H9 (cell line): Measurements from ENCODE around the gene ZNF230. TPM values are rescaled to one million over a fixed set of nuclear protein-coding genes. Genes with fewer than 3 reads are reported as not detected.

Experiments used
- DNase-seq: peaks from one replicate; pipeline ENCODE4 v3.0.0-alpha.2; 2017
- H2AFZ ChIP-seq: one replicate; pipeline ENCODE4 v1.6.1; 2013; ENCODE audit warnings: mild to moderate bottlenecking, low read length, control low read depth, moderate library complexity
- H2AK5ac ChIP-seq: 2 replicates; pipeline ENCODE4 v1.6.1; 2013; ENCODE audit warnings: low read length, control low read depth, mixed read lengths; ENCODE audit not compliant: insufficient read length
- H2BK120ac ChIP-seq: one replicate; pipeline ENCODE4 v1.6.1; 2013; ENCODE audit warnings: low read depth, mild to moderate bottlenecking, low read length, control low read depth, inconsistent platforms; ENCODE audit not compliant: poor library complexity, severe bottlenecking
- H2BK12ac ChIP-seq: 2 replicates; pipeline ENCODE4 v1.6.1; 2013; ENCODE audit warnings: low read length, control low read depth, mixed read lengths, low read depth; ENCODE audit not compliant: insufficient read length
- H2BK15ac ChIP-seq: 2 replicates; pipeline ENCODE4 v1.6.1; 2013; ENCODE audit warnings: low read depth, low read length, control low read depth
- H2BK20ac ChIP-seq: one replicate; pipeline ENCODE4 v1.6.1; 2013; ENCODE audit warnings: low read depth, mild to moderate bottlenecking, low read length, control low read depth, inconsistent platforms; ENCODE audit not compliant: poor library complexity, severe bottlenecking
- H2BK5ac ChIP-seq: 2 replicates; pipeline ENCODE4 v1.6.1; 2013; ENCODE audit warnings: low read length, control low read depth, mixed read lengths; ENCODE audit not compliant: insufficient read length
- H3K14ac ChIP-seq: 2 replicates; pipeline ENCODE4 v1.6.1; 2013; ENCODE audit warnings: low read length, control low read depth; ENCODE audit not compliant: insufficient read depth
- H3K18ac ChIP-seq: 2 replicates; pipeline ENCODE4 v1.6.1; 2013; ENCODE audit warnings: low read depth, mild to moderate bottlenecking, mixed read lengths, low read length, control low read depth; ENCODE audit not compliant: insufficient read length
- H3K23ac ChIP-seq: 2 replicates; pipeline ENCODE4 v1.6.1; 2013; ENCODE audit warnings: low read length, control low read depth, mixed read lengths, low read depth; ENCODE audit not compliant: insufficient read length
- H3K23me2 ChIP-seq: 2 replicates; pipeline ENCODE4 v1.6.1; 2013; ENCODE audit warnings: low read depth, mild to moderate bottlenecking, mixed read lengths, low read length, control low read depth; ENCODE audit not compliant: insufficient read length, poor library complexity, severe bottlenecking
- H3K27ac ChIP-seq: 2 replicates; pipeline ENCODE4 v1.5.1; 2013; ENCODE audit warnings: low read length, control low read depth, mixed read lengths, low read depth; ENCODE audit not compliant: insufficient read length
- H3K27me3 ChIP-seq: 2 replicates; pipeline ENCODE4 v1.6.1; 2013; ENCODE audit warnings: low read length, control low read depth, inconsistent platforms; ENCODE audit not compliant: insufficient read depth
- H3K4ac ChIP-seq: 2 replicates; pipeline ENCODE4 v1.6.1; 2013; ENCODE audit warnings: low read depth, mild to moderate bottlenecking, control low read depth, inconsistent platforms, low read length, moderate library complexity
- H3K4me1 ChIP-seq: 2 replicates; pipeline ENCODE4 v1.6.1; 2013; ENCODE audit warnings: low read length, control low read depth, inconsistent platforms; ENCODE audit not compliant: insufficient read depth
- H3K4me2 ChIP-seq: 2 replicates; pipeline ENCODE4 v1.6.1; 2013; ENCODE audit warnings: low read length, control low read depth, mixed read lengths; ENCODE audit not compliant: insufficient read length, insufficient read depth
- H3K56ac ChIP-seq: 2 replicates; pipeline ENCODE4 v1.6.1; 2013; ENCODE audit warnings: low read depth, mild to moderate bottlenecking, mixed read lengths, low read length, control low read depth; ENCODE audit not compliant: insufficient read length
- H3K79me1 ChIP-seq: 2 replicates; pipeline ENCODE4 v1.6.1; 2013; ENCODE audit warnings: low read depth, mild to moderate bottlenecking, moderate library complexity, low read length, control low read depth, inconsistent platforms; ENCODE audit not compliant: insufficient read depth, poor library complexity, severe bottlenecking
- H3K79me2 ChIP-seq: 2 replicates; pipeline ENCODE4 v1.6.1; 2013; ENCODE audit warnings: low read length, control low read depth, inconsistent platforms; ENCODE audit not compliant: insufficient read depth
- H3K9ac ChIP-seq: 2 replicates; pipeline ENCODE4 v1.6.1; 2013; ENCODE audit warnings: low read length, control low read depth, mixed read lengths; ENCODE audit not compliant: insufficient read length; ENCODE audit errors: extremely low read depth
- H3K9me3 ChIP-seq: one replicate; pipeline ENCODE4 v1.6.1; 2013; ENCODE audit warnings: low read depth, low read length, inconsistent platforms; ENCODE audit not compliant: control insufficient read depth
- H3T11ph ChIP-seq: one replicate; pipeline ENCODE4 v1.6.1; 2013; ENCODE audit warnings: mild to moderate bottlenecking, low read length, control low read depth, inconsistent platforms
- H4K20me1 ChIP-seq: one replicate; pipeline ENCODE4 v1.6.1; 2013; ENCODE audit not compliant: control insufficient read depth, insufficient read length, insufficient read depth
- H4K5ac ChIP-seq: 2 replicates; pipeline ENCODE4 v1.6.1; 2013; ENCODE audit warnings: low read depth, mild to moderate bottlenecking, mixed read lengths, low read length, control low read depth; ENCODE audit not compliant: insufficient read length
- H4K8ac ChIP-seq: replicated peaks from 2 replicates; pipeline ENCODE4 v1.6.1; 2013; ENCODE audit warnings: low read length, control low read depth, mixed read lengths, low read depth; ENCODE audit not compliant: insufficient read length
- H4K91ac ChIP-seq: 2 replicates; pipeline ENCODE4 v1.6.1; 2013; ENCODE audit warnings: low read depth, mild to moderate bottlenecking, moderate library complexity, mixed read lengths, low read length, control low read depth; ENCODE audit not compliant: insufficient read length
- H3K27ac Mint-ChIP-seq, 3 experiments: 2 replicates in 2 of 3; 3 replicates in 1 of 3; pipeline ENCODE4 v1.8.0; 2020 to 2021; ENCODE audit warnings: mixed read lengths in 3 of 3, mild to moderate bottlenecking in 1 of 3, moderate library complexity in 1 of 3
- H3K27me3 Mint-ChIP-seq: 2 replicates; pipeline ENCODE4 v1.8.0; 2021; ENCODE audit warnings: low read depth, mild to moderate bottlenecking, moderate library complexity, mixed read lengths
- H3K36me3 Mint-ChIP-seq, 3 experiments: 2 replicates in 2 of 3; 3 replicates in 1 of 3; pipeline ENCODE4 v1.8.0; 2020 to 2021; ENCODE audit warnings: low read depth in 3 of 3, mixed read lengths in 3 of 3; ENCODE audit not compliant: insufficient read depth in 1 of 3
- H3K4me1 Mint-ChIP-seq, 2 experiments: 2 replicates each; pipeline ENCODE4 v1.8.0; 2020; ENCODE audit warnings: mixed read lengths in 2 of 2
- H3K4me3 Mint-ChIP-seq, 2 experiments: 2 replicates in 1 of 2; 3 replicates in 1 of 2; pipeline ENCODE4 v1.8.0; 2020 to 2021; ENCODE audit warnings: mild to moderate bottlenecking in 2 of 2, mixed read lengths in 2 of 2, moderate library complexity in 1 of 2
- H3K9me3 Mint-ChIP-seq, 2 experiments: 2 replicates in 1 of 2; 3 replicates in 1 of 2; pipeline ENCODE4 v1.8.0; 2020; ENCODE audit warnings: mild to moderate bottlenecking in 2 of 2, mixed read lengths in 2 of 2, moderate library complexity in 1 of 2
- WGBS: extraction: QIAGEN DNeasy Blood & Tissue Kit; methylation state at CpG from one replicate; pipeline ENCODE4 v1.1.7; 2013; ENCODE audit warnings: missing lambda C conversion rate, low lambda C conversion rate, mixed read lengths; ENCODE audit not compliant: insufficient read length; ENCODE audit errors: extremely low coverage; 5-methylcytosine and 5-hydroxymethylcytosine counted together
- total RNA-seq: library from RNA; stranded (reverse); gene quantifications from 2 replicates; pipeline ENCODE4 v1.2.1, GENCODE V29; 2021
- TF ChIP-seq, protein P1 (sequence below): fragments of 200-600 bp; sonication (generic); conservative IDR thresholded peaks from 3 replicates; pipeline ENCODE4 v1.8.0; 2021; ENCODE audit warnings: antibody characterized with exemption, mild to moderate bottlenecking

Gene ZNF230
- total RNA-seq, 1 experiment from 2014 or later: 3.1 TPM

DNA sequence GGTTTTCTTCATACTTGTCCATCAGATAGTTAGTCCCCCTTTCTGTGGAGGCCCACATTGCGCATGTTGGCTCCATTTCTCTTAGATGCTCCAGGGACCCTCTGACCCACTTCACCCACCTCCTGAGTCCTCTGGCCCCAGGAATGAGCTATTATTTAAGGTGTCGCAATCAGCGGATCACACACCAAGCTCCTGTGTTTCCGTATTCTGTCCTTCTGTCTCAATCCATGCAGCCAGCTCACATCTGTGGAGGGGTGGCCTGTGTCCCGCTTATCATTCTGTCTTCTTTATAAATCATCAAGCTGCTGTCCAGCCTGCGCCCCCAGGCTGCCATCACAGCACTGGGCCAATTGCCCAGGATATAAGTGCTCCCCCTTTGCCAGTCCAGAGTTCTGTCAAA is 4.7 kb downstream of the ZNF230 start:
- H3K14ac ChIP-seq: no peak overlapping the region
- Mint-ChIP-seq H3K36me3 (peaks cover 54 to 61% (median 59%) of the 10 kb centered on the region in 3 experiments), H3K9me3 (peaks cover 35 to 63% of the 10 kb centered on the region in 2 experiments), H3K27me3 (no peaks in the 10 kb centered on the region; the same call in none of the 2 replicates), H3K27ac (no peak overlapping the region), H3K4me1 (peaks cover 4 to 7% of the 10 kb centered on the region in 2 experiments), H3K4me3 (no peak overlapping the region)
- no peak overlapping the region for H3K56ac ChIP-seq
- no peaks in the 10 kb centered on the region; the same call in 1 of the 2 replicates for H3K79me2 ChIP-seq
- H4K8ac ChIP-seq: no peak overlapping the region
- H3K4me1 ChIP-seq: no peaks in the 10 kb centered on the region; the same call in 1 of the 2 replicates
- H3K79me1 ChIP-seq: no peaks in the 10 kb centered on the region
- H2BK120ac ChIP-seq: no peak overlapping the region
- H2BK15ac ChIP-seq: no peak overlapping the region
- no peak overlapping the region for H3K4ac ChIP-seq
- no peak overlapping the region for H2AFZ ChIP-seq
- H2BK20ac ChIP-seq: no peak overlapping the region
- no CpG with 5 or more reads among the region's 6 CpGs for WGBS
- no peak overlapping the region for H4K91ac ChIP-seq
- DNase-seq: no peak
- H3K23ac ChIP-seq: no peak overlapping the region
- H3K27ac ChIP-seq: no peak overlapping the region
- no peaks in the 10 kb centered on the region for H3K27me3 ChIP-seq
- H3K18ac ChIP-seq: no peak overlapping the region
- no peak overlapping the region for H3T11ph ChIP-seq
- no peak overlapping the region for H2BK5ac ChIP-seq
- H2BK12ac ChIP-seq: no peak overlapping the region
- H3K4me2 ChIP-seq: no peak overlapping the region
- TF ChIP-seq, protein P1, sequence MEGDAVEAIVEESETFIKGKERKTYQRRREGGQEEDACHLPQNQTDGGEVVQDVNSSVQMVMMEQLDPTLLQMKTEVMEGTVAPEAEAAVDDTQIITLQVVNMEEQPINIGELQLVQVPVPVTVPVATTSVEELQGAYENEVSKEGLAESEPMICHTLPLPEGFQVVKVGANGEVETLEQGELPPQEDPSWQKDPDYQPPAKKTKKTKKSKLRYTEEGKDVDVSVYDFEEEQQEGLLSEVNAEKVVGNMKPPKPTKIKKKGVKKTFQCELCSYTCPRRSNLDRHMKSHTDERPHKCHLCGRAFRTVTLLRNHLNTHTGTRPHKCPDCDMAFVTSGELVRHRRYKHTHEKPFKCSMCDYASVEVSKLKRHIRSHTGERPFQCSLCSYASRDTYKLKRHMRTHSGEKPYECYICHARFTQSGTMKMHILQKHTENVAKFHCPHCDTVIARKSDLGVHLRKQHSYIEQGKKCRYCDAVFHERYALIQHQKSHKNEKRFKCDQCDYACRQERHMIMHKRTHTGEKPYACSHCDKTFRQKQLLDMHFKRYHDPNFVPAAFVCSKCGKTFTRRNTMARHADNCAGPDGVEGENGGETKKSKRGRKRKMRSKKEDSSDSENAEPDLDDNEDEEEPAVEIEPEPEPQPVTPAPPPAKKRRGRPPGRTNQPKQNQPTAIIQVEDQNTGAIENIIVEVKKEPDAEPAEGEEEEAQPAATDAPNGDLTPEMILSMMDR: no peak
- peaks cover 36% of the 10 kb centered on the region for H3K9me3 ChIP-seq
- H4K5ac ChIP-seq: no peak overlapping the region
- H4K20me1 ChIP-seq: no peaks in the 10 kb centered on the region
- H2AK5ac ChIP-seq: no peak overlapping the region
- H3K9ac ChIP-seq: no peak overlapping the region
- H3K23me2 ChIP-seq: peaks cover 4% of the 10 kb centered on the region
